ENCODE results near the gene CDKN2B.

The CDKN2B gene

GRCh38 chr9:21996858-21997257, 12.2 kb downstream of the CDKN2B start:
- Mint-ChIP-seq H3K4me3 (peak overlapping the region; percentile 40 to 85 (median 79)), H3K27me3 (ENCODE audit: low read depth) (peaks cover 87% of the 10 kb centered on the region), H3K9me3 (no peaks in the 10 kb centered on the region), H3K36me3 (ENCODE audit: low read depth) (no peaks in the 10 kb centered on the region), H3K27ac (no peak overlapping the region), H3K4me1 (peaks cover 10% of the 10 kb centered on the region)
- no peak for TF ChIP-seq CTCF (IDR thresholded peaks at IDR 0.05; ENCODE audit: unreplicated experiment in 3 of 3)

- Mint-ChIP-seq H3K4me3 (peak overlapping the region; percentile 79 to 91 (median 85)), H3K9me3 (no peaks in the 10 kb centered on the region), H3K27ac (no peak overlapping the region), H3K27me3 (ENCODE audit: low read depth) (peaks cover 87% of the 10 kb centered on the region), H3K4me1 (peaks cover 10% of the 10 kb centered on the region), H3K36me3 (ENCODE audit: low read depth) (no peaks in the 10 kb centered on the region)
- TF ChIP-seq CTCF (IDR thresholded peaks at IDR 0.05; ENCODE audit: unreplicated experiment in 3 of 3): no peak
Measured at GRCh38 chr9:21996438-21996837, 12.7 kb downstream of the CDKN2B start.

- no peaks in the 10 kb centered on the region for H3K9me3 Mint-ChIP-seq
- peak in 1 of 3 experiments; percentile 13 for TF ChIP-seq CTCF (IDR thresholded peaks at IDR 0.05; ENCODE audit: unreplicated experiment in 3 of 3)
- no peak overlapping the region for H3K27ac Mint-ChIP-seq
- peaks cover 87% of the 10 kb centered on the region for H3K27me3 Mint-ChIP-seq (ENCODE audit: low read depth)
- no peaks in the 10 kb centered on the region for H3K36me3 Mint-ChIP-seq (ENCODE audit: low read depth)
- H3K4me3 Mint-ChIP-seq: peak overlapping the region; percentile 79 to 91 (median 85)
- peaks cover 10% of the 10 kb centered on the region for H3K4me1 Mint-ChIP-seq
Measured at GRCh38 chr9:21995666-21996398, 13.3 kb downstream of the CDKN2B start.

GRCh38 chr9:21995006-21995665, 14.0 kb downstream of the CDKN2B start:
- no peak overlapping the region for H3K27ac Mint-ChIP-seq
- peaks cover 10% of the 10 kb centered on the region for H3K4me1 Mint-ChIP-seq
- TF ChIP-seq CTCF (IDR thresholded peaks at IDR 0.05; ENCODE audit: unreplicated experiment in 3 of 3): no peak
- peak overlapping the region; percentile 79 to 91 (median 85) for H3K4me3 Mint-ChIP-seq
- H3K36me3 Mint-ChIP-seq (ENCODE audit: low read depth): no peaks in the 10 kb centered on the region
- peaks cover 87% of the 10 kb centered on the region for H3K27me3 Mint-ChIP-seq (ENCODE audit: low read depth)
- H3K9me3 Mint-ChIP-seq: no peaks in the 10 kb centered on the region

GRCh38 chr9:21994556-21995005, 14.5 kb downstream of the CDKN2B start, which contains the start of gene CDKN2B-AS1:
Gene CDKN2B-AS1 (plus strand): TSS chr9:21994791.
- Mint-ChIP-seq H3K4me3 (peak within 1 kb of the TSS; percentile 79 to 91 (median 85)), H3K4me1 (peaks cover 10% of the 10 kb centered on the region), H3K9me3 (no peaks in the 10 kb centered on the region), H3K27ac (no peak within 1 kb of the TSS), H3K36me3 (ENCODE audit: low read depth) (no peaks in the 10 kb centered on the region), H3K27me3 (ENCODE audit: low read depth) (peaks cover 87% of the 10 kb centered on the region)
- no peak for TF ChIP-seq CTCF (IDR thresholded peaks at IDR 0.05; ENCODE audit: unreplicated experiment in 3 of 3)

All from nephron (organoid).